Left ventricle myocardium inferior (tissue), 1 donor: ENCODE results near the gene TBC1D21. TPM values are rescaled to one million over a fixed set of nuclear protein-coding genes. Genes with fewer than 3 reads are reported as not detected.

Experiments used
- DNase-seq: peaks from one replicate; pipeline ENCODE4 v3.0.0-alpha.2; 2020
- H3K27ac ChIP-seq: fragments of 200-600 bp; replicated peaks from 2 replicates; pipeline ENCODE4 v1.8.0; 2021
- H3K27me3 ChIP-seq: fragments of 200-600 bp; 2 replicates; pipeline ENCODE4 v1.8.0; 2021; ENCODE audit warnings: low read depth
- H3K36me3 ChIP-seq: fragments of 200-600 bp; 2 replicates; pipeline ENCODE4 v1.8.0; 2021
- H3K4me1 ChIP-seq: fragments of 200-600 bp; 2 replicates; pipeline ENCODE4 v1.8.0; 2021
- H3K4me3 ChIP-seq: fragments of 200-600 bp; 2 replicates; pipeline ENCODE4 v1.8.0; 2021; ENCODE audit warnings: mild to moderate bottlenecking, moderate library complexity
- H3K9me3 ChIP-seq: fragments of 200-600 bp; replicated peaks from 2 replicates; pipeline ENCODE4 v1.8.0; 2021
- CTCF ChIP-seq: fragments of 200-600 bp; IDR thresholded peaks from 2 replicates; pipeline ENCODE4 v1.8.0; 2021; ENCODE audit warnings: antibody characterized with exemption, mild to moderate bottlenecking, borderline replicate concordance
- intact Hi-C: fragments of 100-400 bp; cut with micrococcal nuclease; formaldehyde crosslinking; loops from one replicate; pipeline ENCODE4 v1.11.0; 2022
- total RNA-seq: library from RNA; stranded (reverse); fragmentation: NEBNext Ultra II Directional; extraction: Animal tissue kit (Norgen Biotek cat#: 25700); gene quantifications from one replicate; pipeline ENCODE4 v1.2.1, GENCODE V29; 2021
- donor health status: DM: no; HTN: yes; CAD: no; lungs with severe emphysema.

The TBC1D21 gene
- total RNA-seq, 1 donor from 2014 or later: not detected

- Histone ChIP-seq H3K9me3 (no peaks in the 10 kb centered on the region), H3K4me1 (peaks cover 11% of the 10 kb centered on the region), H3K4me3 (no peak overlapping the region), H3K27me3 (peaks cover 14% of the 10 kb centered on the region), H3K36me3 (no peaks in the 10 kb centered on the region), H3K27ac (no peak overlapping the region)
- intact Hi-C loops: no loop called here
- TF ChIP-seq CTCF: no peak
- no peak for DNase-seq
Observed at GRCh38 chr15:73844356-73844755, 29.0 kb upstream of the TBC1D21 start.

- Histone ChIP-seq H3K4me1 (peaks cover 8% of the 10 kb centered on the region), H3K36me3 (no peaks in the 10 kb centered on the region), H3K27ac (no peak overlapping the region), H3K4me3 (no peak overlapping the region), H3K9me3 (no peaks in the 10 kb centered on the region), H3K27me3 (peaks cover 11% of the 10 kb centered on the region)
- intact Hi-C loops: no loop called here
- TF ChIP-seq CTCF: no peak
- no peak for DNase-seq
Observed at GRCh38 chr15:73845507-73845906, 27.9 kb upstream of the TBC1D21 start.

- Histone ChIP-seq H3K4me1 (peaks cover 8% of the 10 kb centered on the region), H3K36me3 (no peaks in the 10 kb centered on the region), H3K27ac (no peak overlapping the region), H3K4me3 (no peak overlapping the region), H3K27me3 (peaks cover 11% of the 10 kb centered on the region), H3K9me3 (no peaks in the 10 kb centered on the region)
- TF ChIP-seq CTCF: no peak
- no peak for DNase-seq
- intact Hi-C loops: no loop called here
Observed at GRCh38 chr15:73845907-73846306, 27.5 kb upstream of the TBC1D21 start.

- intact Hi-C loops: no loop called here
- H3K9me3 ChIP-seq: no peaks in the 10 kb centered on the region
Observed at GRCh38 chr15:73849641-73850040, 23.7 kb upstream of the TBC1D21 start.

GRCh38 chr15:73850228-73850627, 23.1 kb upstream of the TBC1D21 start:
- Histone ChIP-seq H3K27me3 (peaks cover 11% of the 10 kb centered on the region), H3K36me3 (no peaks in the 10 kb centered on the region), H3K27ac (no peak overlapping the region), H3K4me1 (peaks cover 16% of the 10 kb centered on the region), H3K4me3 (no peak overlapping the region), H3K9me3 (no peaks in the 10 kb centered on the region)
- no peak for TF ChIP-seq CTCF
- intact Hi-C loops: no loop called here
- no peak for DNase-seq

More at GRCh38 chr15:73849641-73850040, 23.7 kb upstream of the TBC1D21 start:
- Histone ChIP-seq H3K27me3 (peaks cover 11% of the 10 kb centered on the region), H3K4me3 (no peak overlapping the region), H3K36me3 (no peaks in the 10 kb centered on the region), H3K4me1 (peaks cover 16% of the 10 kb centered on the region), H3K27ac (no peak overlapping the region)
- no peak for DNase-seq
- TF ChIP-seq CTCF: no peak

- no peak overlapping the region for H3K4me3 ChIP-seq
- no peaks in the 10 kb centered on the region for H3K9me3 ChIP-seq
- H3K4me1 ChIP-seq: peaks cover 16% of the 10 kb centered on the region
- no peak for TF ChIP-seq CTCF
- DNase-seq: no peak
- H3K27me3 ChIP-seq: peaks cover 13% of the 10 kb centered on the region
- no peaks in the 10 kb centered on the region for H3K36me3 ChIP-seq
- H3K27ac ChIP-seq: no peak overlapping the region
- intact Hi-C loops: no loop called here
Observed at GRCh38 chr15:73851689-73852088, 21.7 kb upstream of the TBC1D21 start.
